Fibroblast of pulmonary artery (primary cell): ENCODE measurements around the gene LASP1NB.
A peak's percentile ranks its signal among the peaks of the same experiment; 100 is the strongest.
"Not testable (repeated sequence)": the region's sequence is repeated elsewhere in the genome, so short reads cannot be mapped to it uniquely, and the experiment has no call there.

Source experiments
- DNase-seq: peaks from one replicate; pipeline ENCODE4 v3.0.0-alpha.2; 2010; ENCODE audit warnings: low read depth
- H3K4me3 ChIP-seq: replicated peaks from 2 replicates; pipeline ENCODE4 v1.5.1; 2011; ENCODE audit warnings: low read depth, mild to moderate bottlenecking, control low read depth, low read length, moderate library complexity
- TF ChIP-seq, protein P1 (sequence below): IDR thresholded peaks from 2 replicates; pipeline ENCODE4 v1.5.1; 2011; ENCODE audit warnings: mild to moderate bottlenecking, control low read depth, low read length, inconsistent platforms; ENCODE audit errors: missing control alignments

The LASP1NB gene

DNA sequence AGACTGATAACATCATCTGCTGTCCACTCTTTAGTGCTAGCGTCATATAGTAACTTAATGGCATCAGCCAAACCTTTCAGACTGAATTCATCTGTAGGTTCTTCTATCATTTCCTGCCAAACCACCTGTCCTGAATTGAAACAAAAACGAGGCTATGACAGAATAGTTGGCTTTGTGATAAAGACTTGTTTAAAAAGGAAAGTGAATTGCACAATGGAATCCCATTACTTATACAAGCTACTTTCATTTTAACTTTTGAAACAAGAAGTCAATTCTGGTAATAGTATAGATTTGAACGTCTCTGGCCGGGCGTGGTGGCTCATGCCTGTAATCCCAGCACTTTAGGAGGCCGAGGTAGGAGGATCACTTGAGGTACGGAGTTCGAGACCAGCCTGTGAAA lies 18.2 kb downstream of the LASP1NB start:
- no peak for DNase-seq
- TF ChIP-seq, protein P1, sequence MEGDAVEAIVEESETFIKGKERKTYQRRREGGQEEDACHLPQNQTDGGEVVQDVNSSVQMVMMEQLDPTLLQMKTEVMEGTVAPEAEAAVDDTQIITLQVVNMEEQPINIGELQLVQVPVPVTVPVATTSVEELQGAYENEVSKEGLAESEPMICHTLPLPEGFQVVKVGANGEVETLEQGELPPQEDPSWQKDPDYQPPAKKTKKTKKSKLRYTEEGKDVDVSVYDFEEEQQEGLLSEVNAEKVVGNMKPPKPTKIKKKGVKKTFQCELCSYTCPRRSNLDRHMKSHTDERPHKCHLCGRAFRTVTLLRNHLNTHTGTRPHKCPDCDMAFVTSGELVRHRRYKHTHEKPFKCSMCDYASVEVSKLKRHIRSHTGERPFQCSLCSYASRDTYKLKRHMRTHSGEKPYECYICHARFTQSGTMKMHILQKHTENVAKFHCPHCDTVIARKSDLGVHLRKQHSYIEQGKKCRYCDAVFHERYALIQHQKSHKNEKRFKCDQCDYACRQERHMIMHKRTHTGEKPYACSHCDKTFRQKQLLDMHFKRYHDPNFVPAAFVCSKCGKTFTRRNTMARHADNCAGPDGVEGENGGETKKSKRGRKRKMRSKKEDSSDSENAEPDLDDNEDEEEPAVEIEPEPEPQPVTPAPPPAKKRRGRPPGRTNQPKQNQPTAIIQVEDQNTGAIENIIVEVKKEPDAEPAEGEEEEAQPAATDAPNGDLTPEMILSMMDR: no peak

DNA sequence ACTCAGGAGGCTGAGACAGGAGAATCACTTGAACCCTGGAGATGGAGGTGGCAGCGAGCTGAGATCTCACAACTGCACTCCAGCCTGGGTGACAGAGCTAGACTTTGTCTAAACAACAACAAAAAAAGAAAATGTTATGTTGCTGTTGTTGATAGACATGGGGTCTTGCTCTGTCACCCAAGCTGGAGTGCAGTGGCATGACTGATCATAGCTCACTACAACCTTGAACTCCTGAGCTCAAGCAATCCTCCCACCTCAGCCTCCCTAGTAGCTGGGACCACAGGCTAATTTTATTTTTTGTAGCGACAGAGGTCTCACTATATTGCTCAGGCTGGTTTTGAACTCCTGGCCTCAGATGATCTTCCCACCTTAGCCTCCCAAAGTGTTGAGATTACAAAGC lies 21.8 kb downstream of the LASP1NB start:
- DNase-seq: no peak
- TF ChIP-seq, protein P1: no peak
- no peak overlapping the region for H3K4me3 ChIP-seq

More for the DNA sequence above, 18.2 kb downstream of the LASP1NB start:
- H3K4me3 ChIP-seq: no peak overlapping the region

DNA sequence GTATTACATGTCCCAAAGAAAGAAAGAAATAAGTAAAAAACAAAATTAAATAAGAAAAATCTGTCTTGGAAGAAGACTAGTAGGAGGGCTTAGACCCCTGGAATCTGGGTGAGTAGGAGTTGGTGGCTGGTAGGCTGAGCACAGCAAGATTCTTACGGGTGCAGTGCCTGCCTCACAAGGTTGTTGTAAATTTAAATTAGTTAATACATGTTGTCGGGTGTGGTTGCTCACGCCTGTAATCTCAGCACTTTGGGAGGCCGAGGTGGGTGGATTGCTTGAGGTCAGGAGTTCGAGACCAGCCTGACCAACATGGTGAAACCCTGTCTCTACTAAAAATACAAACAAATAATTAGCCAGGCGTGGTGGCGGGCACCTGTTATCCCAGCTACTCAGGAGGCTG lies 28.4 kb downstream of the LASP1NB start:
- DNase-seq, H3K4me3 ChIP-seq: not testable (repeated sequence)

DNA sequence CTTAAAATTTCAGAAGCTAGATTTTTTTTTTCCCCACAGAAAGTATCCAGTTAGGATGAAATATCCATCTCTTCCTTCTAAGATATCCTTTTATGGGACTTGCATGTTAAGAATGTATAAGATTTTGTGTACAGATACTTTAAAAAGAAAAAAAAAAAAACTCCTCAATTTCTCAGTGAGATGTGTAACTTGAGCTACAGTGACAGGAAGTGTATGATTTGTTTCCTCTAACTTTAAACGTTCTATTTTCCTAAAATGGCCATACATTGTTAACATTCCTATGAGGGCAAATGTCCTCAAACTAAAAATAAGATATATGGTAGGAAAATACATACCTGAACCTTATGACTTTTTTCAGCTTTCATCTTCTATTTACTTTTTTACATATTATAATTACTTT lies 32.9 kb downstream of the LASP1NB start:
- TF ChIP-seq, protein P1: no peak
- H3K4me3 ChIP-seq: no peak overlapping the region
- DNase-seq: peak; percentile 43

DNA sequence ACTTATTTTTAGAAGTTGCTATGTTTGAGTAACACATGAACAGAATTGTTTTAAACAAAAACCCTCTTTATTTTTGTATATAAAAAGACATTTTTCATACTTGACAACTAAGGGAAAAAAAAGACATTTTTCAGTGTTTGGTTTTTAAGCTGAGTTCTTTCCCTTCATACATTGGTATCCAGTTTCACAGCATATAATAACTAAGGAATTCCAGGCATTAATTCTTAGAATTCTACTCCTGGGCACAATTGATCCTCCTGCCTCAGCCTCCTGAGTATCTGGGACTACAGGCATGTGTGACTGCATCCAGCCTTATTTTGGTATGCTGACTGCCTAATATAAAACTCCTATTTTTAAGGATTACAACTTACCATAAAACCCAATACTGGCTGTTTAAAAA lies 33.3 kb downstream of the LASP1NB start:
- DNase-seq: peak; percentile 53
- H3K4me3 ChIP-seq: no peak overlapping the region
- TF ChIP-seq, protein P1: no peak

DNA sequence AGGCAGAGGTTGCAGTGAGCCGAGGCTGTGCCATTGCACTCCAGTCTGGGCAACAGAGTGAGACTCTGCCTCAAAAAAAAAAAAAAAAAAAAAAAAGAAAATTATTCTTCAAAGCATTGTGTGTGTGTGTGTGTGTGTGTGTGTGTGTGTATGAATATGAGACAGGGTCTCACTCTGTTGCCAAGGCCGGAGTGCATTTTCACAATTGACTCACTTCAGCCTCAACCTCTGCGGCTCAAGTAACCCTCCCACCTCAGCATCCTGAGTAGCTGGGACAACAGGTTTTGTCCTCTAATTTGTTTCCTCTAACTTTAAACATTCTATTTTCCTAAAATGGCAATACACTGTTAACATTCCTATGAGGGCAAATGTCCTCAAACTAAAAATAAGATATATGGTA lies 34.1 kb downstream of the LASP1NB start:
- H3K4me3 ChIP-seq: no peak overlapping the region
- DNase-seq: no peak
- TF ChIP-seq, protein P1: no peak

DNA sequence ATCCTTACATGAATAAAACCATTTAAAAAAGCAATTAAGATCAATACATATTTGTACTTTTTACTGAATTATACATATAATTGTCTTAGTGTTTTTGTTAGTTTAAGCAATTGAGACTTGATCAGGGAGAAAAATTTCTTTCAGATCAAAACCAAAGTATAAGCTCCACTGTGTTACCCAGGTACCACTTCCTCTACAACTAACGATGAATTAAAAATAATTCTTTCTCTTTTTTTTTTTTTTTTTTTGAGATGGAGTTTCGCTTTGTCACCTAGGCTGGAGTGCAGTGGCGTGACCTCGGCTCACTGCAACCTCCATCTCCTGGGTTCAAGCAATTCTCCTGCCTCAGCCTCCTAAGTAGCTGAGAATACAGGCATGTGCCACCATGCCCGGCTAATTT lies 35.0 kb downstream of the LASP1NB start:
- H3K4me3 ChIP-seq: no peak overlapping the region
- DNase-seq: no peak
- TF ChIP-seq, protein P1: no peak
